ENCODE data around the gene ORC2.

DNA sequence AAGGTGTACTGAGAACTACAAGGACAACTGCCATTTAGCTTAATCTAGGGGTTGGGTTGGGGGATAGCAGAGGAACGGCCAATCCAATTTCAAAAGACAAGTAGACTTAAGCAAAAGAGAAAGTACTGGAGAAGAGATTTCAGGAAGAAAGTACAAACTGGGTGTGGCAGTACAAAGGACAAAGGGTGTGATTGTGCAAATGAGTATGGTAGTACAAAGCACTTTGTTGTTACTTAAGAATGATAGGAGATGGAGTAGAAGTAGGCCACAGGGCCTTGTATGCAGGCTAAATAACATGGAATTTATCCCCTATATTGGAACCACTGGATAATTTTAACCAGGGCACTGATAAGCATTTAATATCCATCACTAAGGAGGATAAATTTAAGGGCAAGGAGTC, 4.7 kb upstream of the ORC2 start:
- TF ChIP-seq POLR2A (IDR thresholded peaks at IDR 0.05), result no peak
- TF ChIP-seq, protein P1, sequence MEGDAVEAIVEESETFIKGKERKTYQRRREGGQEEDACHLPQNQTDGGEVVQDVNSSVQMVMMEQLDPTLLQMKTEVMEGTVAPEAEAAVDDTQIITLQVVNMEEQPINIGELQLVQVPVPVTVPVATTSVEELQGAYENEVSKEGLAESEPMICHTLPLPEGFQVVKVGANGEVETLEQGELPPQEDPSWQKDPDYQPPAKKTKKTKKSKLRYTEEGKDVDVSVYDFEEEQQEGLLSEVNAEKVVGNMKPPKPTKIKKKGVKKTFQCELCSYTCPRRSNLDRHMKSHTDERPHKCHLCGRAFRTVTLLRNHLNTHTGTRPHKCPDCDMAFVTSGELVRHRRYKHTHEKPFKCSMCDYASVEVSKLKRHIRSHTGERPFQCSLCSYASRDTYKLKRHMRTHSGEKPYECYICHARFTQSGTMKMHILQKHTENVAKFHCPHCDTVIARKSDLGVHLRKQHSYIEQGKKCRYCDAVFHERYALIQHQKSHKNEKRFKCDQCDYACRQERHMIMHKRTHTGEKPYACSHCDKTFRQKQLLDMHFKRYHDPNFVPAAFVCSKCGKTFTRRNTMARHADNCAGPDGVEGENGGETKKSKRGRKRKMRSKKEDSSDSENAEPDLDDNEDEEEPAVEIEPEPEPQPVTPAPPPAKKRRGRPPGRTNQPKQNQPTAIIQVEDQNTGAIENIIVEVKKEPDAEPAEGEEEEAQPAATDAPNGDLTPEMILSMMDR (IDR thresholded peaks at IDR 0.05), result no peak

Data from esophagus squamous epithelium (tissue), 4 donors.